GM12801 (cell line): ENCODE measurements around the gene LPAR1.

ENCODE experiments used
- TF ChIP-seq, protein P1 (sequence below): IDR thresholded peaks from one replicate; pipeline ENCODE4 v1.5.1; 2011; ENCODE audit warnings: control low read depth; ENCODE audit not compliant: insufficient read length; ENCODE audit errors: extremely low read depth

Gene LPAR1

DNA sequence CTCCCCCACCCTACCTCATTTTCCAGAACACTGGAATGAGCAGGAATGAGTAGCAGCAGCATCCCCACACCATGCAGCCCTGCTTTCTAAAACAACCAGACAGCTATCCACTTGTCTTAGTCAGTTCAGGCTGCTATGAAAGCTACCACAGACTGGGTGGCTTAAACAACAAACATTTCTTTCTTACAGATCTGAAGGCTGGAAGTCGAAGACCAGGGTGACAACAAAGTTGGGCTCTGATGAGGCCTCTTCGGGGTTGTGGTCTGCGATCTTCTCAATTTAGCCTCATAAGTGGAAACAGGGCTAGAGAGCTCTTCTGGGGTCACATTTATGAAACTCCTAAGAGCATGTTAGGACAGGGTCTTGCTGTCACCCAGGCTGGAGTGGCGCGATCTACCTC lies 38.9 kb downstream of the LPAR1 start:
- TF ChIP-seq, protein P1, sequence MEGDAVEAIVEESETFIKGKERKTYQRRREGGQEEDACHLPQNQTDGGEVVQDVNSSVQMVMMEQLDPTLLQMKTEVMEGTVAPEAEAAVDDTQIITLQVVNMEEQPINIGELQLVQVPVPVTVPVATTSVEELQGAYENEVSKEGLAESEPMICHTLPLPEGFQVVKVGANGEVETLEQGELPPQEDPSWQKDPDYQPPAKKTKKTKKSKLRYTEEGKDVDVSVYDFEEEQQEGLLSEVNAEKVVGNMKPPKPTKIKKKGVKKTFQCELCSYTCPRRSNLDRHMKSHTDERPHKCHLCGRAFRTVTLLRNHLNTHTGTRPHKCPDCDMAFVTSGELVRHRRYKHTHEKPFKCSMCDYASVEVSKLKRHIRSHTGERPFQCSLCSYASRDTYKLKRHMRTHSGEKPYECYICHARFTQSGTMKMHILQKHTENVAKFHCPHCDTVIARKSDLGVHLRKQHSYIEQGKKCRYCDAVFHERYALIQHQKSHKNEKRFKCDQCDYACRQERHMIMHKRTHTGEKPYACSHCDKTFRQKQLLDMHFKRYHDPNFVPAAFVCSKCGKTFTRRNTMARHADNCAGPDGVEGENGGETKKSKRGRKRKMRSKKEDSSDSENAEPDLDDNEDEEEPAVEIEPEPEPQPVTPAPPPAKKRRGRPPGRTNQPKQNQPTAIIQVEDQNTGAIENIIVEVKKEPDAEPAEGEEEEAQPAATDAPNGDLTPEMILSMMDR = no peak

DNA sequence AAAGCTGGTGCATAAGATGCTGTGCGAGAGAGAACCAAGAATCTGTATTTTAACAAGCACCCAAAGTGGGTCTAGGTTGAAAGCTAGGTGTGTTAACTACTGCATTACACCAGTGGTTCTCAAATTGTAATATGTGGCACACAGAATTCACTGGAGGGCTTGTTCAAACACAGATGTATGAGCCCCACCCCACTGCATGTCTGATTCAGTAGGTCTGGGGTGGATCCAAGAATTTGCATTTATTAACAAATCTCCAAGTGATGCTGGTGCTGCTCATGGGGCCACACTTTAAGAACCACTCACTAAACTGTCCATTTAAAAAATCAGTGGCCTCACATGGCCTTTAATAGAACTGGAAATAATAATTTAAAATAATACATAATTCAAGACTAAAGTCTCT lies 40.4 kb downstream of the LPAR1 start:
- TF ChIP-seq, protein P1 = no peak

DNA sequence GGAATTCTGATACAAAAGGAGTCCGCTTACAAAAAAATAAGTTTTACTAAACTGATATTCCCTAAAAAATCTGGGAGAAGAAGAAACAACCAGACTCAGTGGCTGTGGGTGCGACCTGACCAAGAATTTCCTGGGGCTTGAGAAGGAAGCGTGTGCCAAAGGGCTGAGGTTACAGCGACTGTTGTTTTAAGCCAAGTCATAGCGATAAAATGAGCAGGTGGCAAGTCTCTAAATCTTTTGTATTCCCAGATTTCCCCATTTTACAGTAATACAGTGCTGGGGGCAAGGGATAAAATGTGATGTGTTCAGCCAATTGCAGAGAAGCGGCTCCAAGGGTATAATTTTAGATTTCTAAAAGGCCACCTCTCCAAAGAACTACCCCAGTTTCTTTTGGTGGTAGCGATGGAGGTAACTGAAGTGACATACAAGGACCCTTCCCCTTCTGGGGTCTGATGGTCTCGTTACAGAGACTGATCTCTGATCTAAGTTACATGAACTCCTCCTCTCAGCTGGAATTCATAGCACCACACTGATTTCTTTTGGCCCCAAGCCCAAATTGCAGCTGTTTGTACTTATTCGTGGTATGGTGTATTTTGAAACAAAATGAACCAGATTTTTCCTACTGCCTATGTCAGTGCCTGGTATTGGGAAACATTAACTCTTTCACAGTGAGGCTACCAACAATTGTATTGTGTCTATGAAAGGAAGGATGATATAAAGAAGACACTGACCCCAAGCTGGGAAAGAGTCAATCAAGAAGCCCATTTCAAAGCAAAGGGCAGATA lies 41.6 kb downstream of the LPAR1 start:
- TF ChIP-seq, protein P1 = no peak

DNA sequence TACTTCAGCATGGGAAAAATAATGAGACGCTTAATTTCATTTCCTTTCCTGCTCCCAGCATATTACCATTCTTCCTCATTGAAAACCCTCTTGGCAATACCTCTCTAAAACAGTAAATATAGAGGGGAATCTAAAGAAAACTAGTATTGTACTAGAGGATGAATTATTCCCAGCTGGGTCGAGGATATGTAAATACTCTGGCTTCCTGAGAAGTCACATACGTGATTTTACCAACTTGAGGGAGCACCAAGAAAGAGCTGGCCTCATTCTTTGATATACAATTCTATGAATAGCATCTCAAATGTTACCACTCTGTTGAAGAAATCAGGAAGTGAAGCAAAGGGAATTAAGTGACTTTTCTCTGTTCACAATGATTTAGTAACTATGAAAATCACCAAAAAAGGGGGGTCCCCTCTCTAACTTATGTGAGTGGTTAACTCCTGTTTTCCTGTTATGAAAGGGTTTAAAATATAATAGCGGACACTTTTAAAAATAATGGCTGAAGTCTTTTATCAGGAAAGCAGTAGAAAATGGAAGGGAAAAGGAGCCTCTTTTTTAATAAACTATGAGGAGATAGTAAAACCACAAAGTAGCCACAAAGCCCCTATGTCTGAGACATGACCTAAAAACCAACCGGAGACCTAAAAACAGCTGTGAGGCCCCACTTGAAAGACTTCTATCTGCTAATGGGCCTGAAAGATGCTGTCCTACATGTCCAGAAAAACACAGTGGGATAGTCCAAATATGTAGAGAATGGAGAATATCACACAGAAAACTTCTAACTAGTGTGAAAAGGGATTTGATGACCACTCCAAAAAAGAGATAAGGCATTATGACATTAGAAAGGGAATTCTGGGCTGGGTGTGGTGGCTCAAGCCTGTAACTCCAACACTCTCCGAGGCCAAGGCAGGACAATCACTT lies 42.6 kb downstream of the LPAR1 start:
- TF ChIP-seq, protein P1 = no peak

DNA sequence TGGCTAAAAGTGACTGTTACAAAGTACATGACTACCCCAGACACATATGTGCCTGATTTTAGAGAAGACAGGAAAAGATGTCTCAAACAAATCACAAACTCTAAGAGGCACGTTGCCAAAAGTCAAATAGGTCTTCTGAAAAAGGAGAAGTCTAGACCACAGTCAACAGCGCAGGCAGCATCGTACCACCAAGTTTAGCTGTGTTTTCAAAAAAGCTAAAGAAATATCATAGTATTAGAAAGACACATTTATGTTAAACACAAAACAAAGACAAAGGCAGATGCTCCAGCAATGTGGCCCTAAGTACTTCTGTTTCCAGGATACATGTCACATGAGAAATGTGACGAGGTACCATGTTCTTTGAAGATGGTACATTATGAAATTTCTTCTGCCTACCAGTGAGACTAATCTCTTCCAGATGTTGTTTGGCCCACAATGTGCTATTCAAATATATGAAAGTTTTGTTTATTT lies 43.5 kb downstream of the LPAR1 start:
- TF ChIP-seq, protein P1 = no peak

DNA sequence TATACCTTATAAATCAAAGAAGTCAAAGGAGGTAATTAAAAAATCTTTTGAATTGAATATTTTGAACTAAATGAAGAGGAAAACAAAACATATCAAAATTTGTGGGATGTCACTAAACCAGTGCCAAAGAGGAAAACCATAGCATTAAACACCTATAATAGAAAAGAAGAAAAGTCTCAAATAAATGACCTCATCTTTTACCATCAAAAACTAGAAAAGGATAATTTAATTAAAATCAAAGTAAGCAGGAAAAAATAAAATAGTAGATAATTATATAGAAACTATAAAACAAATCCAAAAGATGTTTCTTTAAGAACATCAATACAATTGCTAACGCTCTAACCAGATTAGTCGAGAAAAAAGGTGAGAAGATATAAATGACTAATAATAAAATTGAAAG lies 47.8 kb downstream of the LPAR1 start:
- TF ChIP-seq, protein P1 = no peak

DNA sequence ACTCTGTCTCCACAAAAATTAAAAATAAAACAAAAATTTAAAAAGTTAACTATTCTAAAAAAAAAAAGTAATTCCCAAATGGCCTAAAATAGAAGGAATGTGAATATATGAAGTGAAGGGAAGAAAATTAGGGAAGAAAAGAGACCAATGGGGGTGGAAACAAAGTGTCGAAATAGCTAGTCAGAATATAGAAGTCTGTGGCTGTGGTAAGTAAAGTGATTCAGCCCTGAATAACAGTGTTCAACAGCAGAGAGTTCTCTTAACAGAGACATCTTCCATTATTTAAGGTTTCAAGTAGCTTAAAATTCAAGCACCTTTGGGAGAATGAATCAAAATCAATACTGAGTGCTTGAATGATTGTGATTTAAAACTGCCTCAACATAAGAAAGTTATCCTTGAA lies 51.7 kb downstream of the LPAR1 start:
- TF ChIP-seq, protein P1 = no peak
